H1 (cell line): ENCODE data around the gene BTG2.

Experiments
- BACH1 ChIP-seq: IDR thresholded peaks from 2 replicates; pipeline ENCODE4 v1.6.1; 2012; ENCODE audit warnings: low read length, improper control_type of control experiment
- CBX5 ChIP-seq: fragments of 300-800, 300-1000 bp; sonication (generic); IDR thresholded peaks from 2 replicates; pipeline ENCODE4 v1.7.1; 2016; ENCODE audit warnings: antibody characterized with exemption, low read length, low read depth
- CEBPB ChIP-seq: IDR thresholded peaks from 2 replicates; pipeline ENCODE4 v1.6.1; 2012; ENCODE audit warnings: low read depth, low read length
- CREB1 ChIP-seq: IDR thresholded peaks from 2 replicates; pipeline ENCODE4 v1.6.1; 2012; ENCODE audit warnings: inconsistent platforms
- CTCF ChIP-seq, 3 experiments: IDR thresholded peaks; 1 replicate in 2 of 3; 2 replicates in 1 of 3; pipeline versions ENCODE4 v1.5.1 to v1.6.1; 2011; ENCODE audit warnings: low read length in 3 of 3, mild to moderate bottlenecking in 3 of 3, inconsistent platforms in 2 of 3, low read depth in 1 of 3, moderate library complexity in 1 of 3; ENCODE audit not compliant: insufficient read depth in 1 of 3; ENCODE audit errors: control extremely low read depth in 1 of 3
- KDM5A ChIP-seq: fragments of 200-600 bp; IDR thresholded peaks from 2 replicates; pipeline ENCODE4 v1.7.1; 2012; ENCODE audit warnings: mild to moderate bottlenecking, low read length, inconsistent platforms, mixed read lengths
- MAX ChIP-seq: IDR thresholded peaks from 2 replicates; pipeline ENCODE4 v1.6.1; 2012; ENCODE audit warnings: inconsistent platforms
- POLR2A ChIP-seq, 2 experiments: IDR thresholded peaks; 1 replicate in 1 of 2; 2 replicates in 1 of 2; pipeline ENCODE4 v1.6.1; 2011; ENCODE audit warnings: low read depth in 2 of 2, low read length in 2 of 2, mild to moderate bottlenecking in 2 of 2; ENCODE audit errors: control extremely low read depth in 1 of 2
- RAD21 ChIP-seq, 2 experiments: IDR thresholded peaks in 1 of 2; conservative IDR thresholded peaks in 1 of 2; 2 replicates each; pipeline ENCODE4 v1.6.1; 2011; ENCODE audit warnings: low read depth in 2 of 2, low read length in 2 of 2, improper control_type of control experiment in 1 of 2, inconsistent platforms in 1 of 2, mild to moderate bottlenecking in 1 of 2, moderate library complexity in 1 of 2
- SP2 ChIP-seq: IDR thresholded peaks from 2 replicates; pipeline ENCODE4 v1.6.1; 2012; ENCODE audit warnings: mild to moderate bottlenecking, low read length, inconsistent platforms
- SUZ12 ChIP-seq: fragments of 200-600 bp; sonication (generic); IDR thresholded peaks from 2 replicates; pipeline ENCODE4 v1.6.1; 2012; ENCODE audit warnings: mild to moderate bottlenecking, inconsistent platforms, low read length, moderate library complexity, mixed read lengths
- YY1 ChIP-seq: IDR thresholded peaks from 2 replicates; pipeline ENCODE4 v1.6.1; 2011; ENCODE audit warnings: low read depth, mild to moderate bottlenecking, low read length
- ZNF274 ChIP-seq: IDR thresholded peaks from 2 replicates; pipeline ENCODE4 v1.7.0; 2012; ENCODE audit warnings: low read length, borderline replicate concordance; ENCODE audit errors: extremely low read depth

- no peak for TF ChIP-seq SUZ12
- no peak for TF ChIP-seq RAD21 (IDR thresholded peaks at IDR 0.05 in 1 of 2, conservative IDR thresholded peaks at IDR 0.05 in 1 of 2; ENCODE audit: low read depth in 2 of 2, low read length in 2 of 2)
- TF ChIP-seq CREB1, result no peak
- no peak for TF ChIP-seq CTCF (IDR thresholded peaks at IDR 0.05; ENCODE audit: control extremely low read depth in 1 of 3, insufficient read depth in 1 of 3, low read depth in 1 of 3, low read length in 3 of 3)
- no peak for TF ChIP-seq BACH1
- TF ChIP-seq CEBPB, result no peak
- no peak for TF ChIP-seq YY1
- no peak for TF ChIP-seq ZNF274
- no peak for TF ChIP-seq SP2
- no peak for TF ChIP-seq KDM5A
- TF ChIP-seq POLR2A (IDR thresholded peaks at IDR 0.05; ENCODE audit: control extremely low read depth in 1 of 2, low read depth in 2 of 2, low read length in 2 of 2), result no peak
- no peak for TF ChIP-seq CBX5
- no peak for TF ChIP-seq MAX
Measured at GRCh38 chr1:203276916-203277545, 28.3 kb upstream of the BTG2 start.
